CD14-positive monocyte (primary cell): ENCODE data around the gene PARVB. TPM values are rescaled to one million over a fixed set of nuclear protein-coding genes. Genes with fewer than 3 reads are reported as not detected.

Source experiments
- DNase-seq, 3 donors: peaks; one replicate each; pipeline ENCODE4 v3.0.0-alpha.2; 2011 to 2022
- H2AFZ ChIP-seq: 2 replicates; pipeline ENCODE4 v1.6.0; 2012; ENCODE audit warnings: mild to moderate bottlenecking, low read depth, low read length, inconsistent platforms; ENCODE audit not compliant: insufficient read depth, poor library complexity, severe bottlenecking
- H3K27ac ChIP-seq, 2 donors: 1 replicate in 1 of 2; 2 replicates in 1 of 2; pipeline ENCODE4 v1.5.1; 2012 to 2013; ENCODE audit warnings: low read length in 2 of 2, control low read depth in 1 of 2, inconsistent platforms in 1 of 2, low read depth in 1 of 2, mild to moderate bottlenecking in 1 of 2
- H3K27me3 ChIP-seq, 2 donors: one replicate each; pipeline versions ENCODE4 v1.6.0 to v1.6.1; 2011 to 2013; ENCODE audit warnings: low read length in 2 of 2; ENCODE audit not compliant: control insufficient read depth in 2 of 2, insufficient read depth in 2 of 2
- H3K36me3 ChIP-seq, 2 donors: replicated peaks in 1 of 2; 1 replicate in 1 of 2; 2 replicates in 1 of 2; pipeline versions ENCODE4 v1.5.1 to v1.6.1; 2012 to 2013; ENCODE audit warnings: low read length in 2 of 2, control low read depth in 1 of 2, inconsistent platforms in 1 of 2, mild to moderate bottlenecking in 1 of 2; ENCODE audit not compliant: insufficient read depth in 2 of 2, control insufficient read depth in 1 of 2
- H3K4me1 ChIP-seq, 2 donors: 1 replicate in 1 of 2; 2 replicates in 1 of 2; pipeline versions ENCODE4 v1.5.1 to v1.6.1; 2012 to 2013; ENCODE audit warnings: low read length in 2 of 2, control low read depth in 1 of 2, inconsistent platforms in 1 of 2, mild to moderate bottlenecking in 1 of 2, moderate library complexity in 1 of 2; ENCODE audit not compliant: insufficient read depth in 2 of 2, control insufficient read depth in 1 of 2
- H3K4me2 ChIP-seq: replicated peaks from 2 replicates; pipeline ENCODE3; 2012; ENCODE audit warnings: low read length, moderate library complexity, mild to moderate bottlenecking; ENCODE audit not compliant: poor library complexity, severe bottlenecking; ENCODE audit errors: extremely low read depth
- H3K4me3 ChIP-seq, 3 experiments: fragments of 200-600 bp in 1 of 3; sonication (generic) in 1 of 3; replicated peaks in 1 of 3; 1 replicate in 2 of 3; 2 replicates in 1 of 3; pipeline ENCODE4 v1.5.1; 2011 to 2013; ENCODE audit warnings: low read length in 3 of 3, mild to moderate bottlenecking in 3 of 3, control low read depth in 2 of 3, low read depth in 2 of 3, inconsistent platforms in 1 of 3, moderate library complexity in 1 of 3
- H3K79me2 ChIP-seq: 2 replicates; pipeline ENCODE4 v1.6.0; 2012; ENCODE audit warnings: mild to moderate bottlenecking, control low read depth, inconsistent platforms, low read length, moderate library complexity; ENCODE audit not compliant: insufficient read depth
- H3K9ac ChIP-seq: 2 replicates; pipeline ENCODE4 v1.6.0; 2017; ENCODE audit warnings: low read length, mild to moderate bottlenecking; ENCODE audit not compliant: insufficient read depth, poor library complexity, severe bottlenecking
- H3K9me3 ChIP-seq, 2 donors: replicated peaks in 1 of 2; 1 replicate in 1 of 2; 2 replicates in 1 of 2; pipeline versions ENCODE4 v1.5.1 to v1.6.1; 2012 to 2013; ENCODE audit warnings: low read length in 2 of 2, control low read depth in 1 of 2; ENCODE audit not compliant: control insufficient read depth in 1 of 2, insufficient read depth in 1 of 2
- H4K20me1 ChIP-seq: 2 replicates; pipeline ENCODE4 v1.6.0; 2012; ENCODE audit warnings: mild to moderate bottlenecking, low read length, control low read depth, moderate library complexity; ENCODE audit not compliant: insufficient read depth
- H3K27ac Mint-ChIP-seq, 7 donors: one replicate each; pipeline ENCODE4 v1.8.0; 2020; ENCODE audit warnings: mild to moderate bottlenecking in 7 of 7, mixed read lengths in 7 of 7, moderate library complexity in 6 of 7, inconsistent platforms in 2 of 7
- H3K27me3 Mint-ChIP-seq, 3 donors: one replicate each; pipeline ENCODE4 v1.8.0; 2021 to 2022; ENCODE audit warnings: low read depth in 3 of 3, mild to moderate bottlenecking in 3 of 3, mixed read lengths in 3 of 3, moderate library complexity in 3 of 3, inconsistent platforms in 1 of 3
- H3K36me3 Mint-ChIP-seq, 2 donors: one replicate each; pipeline ENCODE4 v1.8.0; 2020; ENCODE audit warnings: mixed read lengths in 2 of 2, inconsistent platforms in 1 of 2, mild to moderate bottlenecking in 1 of 2
- H3K4me1 Mint-ChIP-seq: one replicate; pipeline ENCODE4 v1.8.0; 2020; ENCODE audit warnings: mild to moderate bottlenecking, mixed read lengths
- H3K4me3 Mint-ChIP-seq, 2 donors: one replicate each; pipeline ENCODE4 v1.8.0; 2020; ENCODE audit warnings: mild to moderate bottlenecking in 2 of 2, mixed read lengths in 2 of 2, moderate library complexity in 1 of 2
- H3K9me3 Mint-ChIP-seq, 7 donors: one replicate each; pipeline ENCODE4 v1.8.0; 2020 to 2022; ENCODE audit warnings: mixed read lengths in 7 of 7, mild to moderate bottlenecking in 6 of 7, moderate library complexity in 6 of 7, inconsistent platforms in 2 of 7
- CTCF ChIP-seq: fragments of 200-600 bp; IDR thresholded peaks from one replicate; pipeline ENCODE4 v1.8.0; 2022; ENCODE audit warnings: antibody characterized with exemption, mild to moderate bottlenecking
- WGBS: methylation state at CpG from one replicate; pipeline ENCODE4 v1.1.5; 2013; ENCODE audit warnings: missing lambda C conversion rate; ENCODE audit not compliant: insufficient coverage; 5-methylcytosine and 5-hydroxymethylcytosine counted together
- intact Hi-C, 2 donors: fragments of 100-400 bp; cut with micrococcal nuclease; formaldehyde crosslinking; loops; one replicate each; pipeline versions ENCODE4 v1.15.0 to v1.15.1; 2023
- polyA plus RNA-seq, 3 donors: library from polyadenylated mRNA; depleted of rRNA in 1 of 3; unstranded in 2 of 3; stranded (reverse) in 1 of 3; fragments of 300-500 nt in 2 of 3; fragments of >200 nt in 1 of 3; fragmentation: Illumina TruSeq in 2 of 3; gene quantifications; 1 replicate in 2 of 3; 2 replicates in 1 of 3; pipeline ENCODE4 v1.2.3, GENCODE V29; 2012 to 2021

Gene PARVB
- polyA plus RNA-seq, 3 donors: 13.4 to 38.5 (median 17.9) TPM

- Histone ChIP-seq H3K27ac (no peak overlapping the region), H3K4me2 (no peak overlapping the region), H2AFZ (no peak overlapping the region), H3K4me3 (no peak overlapping the region), H3K9me3 (no peaks in the 10 kb centered on the region), H4K20me1 (no peaks in the 10 kb centered on the region), H3K4me1 (peaks cover 0 to 3% of the 10 kb centered on the region in 2 donors), H3K36me3 (peaks cover 36 to 59% of the 10 kb centered on the region in 2 donors), H3K9ac (no peak overlapping the region), H3K79me2 (no peaks in the 10 kb centered on the region), H3K27me3 (no peaks in the 10 kb centered on the region)
- intact Hi-C loops: no loop called here
- TF ChIP-seq CTCF: no peak
- 99% methylated on average over 12 of the region's 13 CpGs for WGBS
- Mint-ChIP-seq H3K27me3 (peaks cover 0 to 2% (median 0%) of the 10 kb centered on the region in 3 donors), H3K4me3 (no peak overlapping the region), H3K4me1 (peaks cover 11% of the 10 kb centered on the region), H3K9me3 (peaks cover 0 to 2% (median 0%) of the 10 kb centered on the region in 7 donors), H3K36me3 (peaks cover 47 to 72% of the 10 kb centered on the region in 2 donors), H3K27ac (peak overlapping the region in 1 of 7 donors; percentile 44)
- DNase-seq: no peak
Observed at GRCh38 chr22:44100411-44100810, 76.3 kb downstream of the PARVB start.

- H3K4me3 Mint-ChIP-seq: no peak overlapping the region
- Histone ChIP-seq H4K20me1 (no peaks in the 10 kb centered on the region), H2AFZ (no peak overlapping the region), H3K4me1 (peaks cover 0 to 3% of the 10 kb centered on the region in 2 donors), H3K9ac (no peak overlapping the region), H3K79me2 (no peaks in the 10 kb centered on the region), H3K4me2 (no peak overlapping the region), H3K27me3 (no peaks in the 10 kb centered on the region), H3K4me3 (no peak overlapping the region), H3K27ac (no peak overlapping the region), H3K9me3 (no peaks in the 10 kb centered on the region), H3K36me3 (peaks cover 27 to 53% of the 10 kb centered on the region in 2 donors)
- no peak for DNase-seq
- peaks cover 11% of the 10 kb centered on the region for H3K4me1 Mint-ChIP-seq
- peaks cover 0 to 2% (median 0%) of the 10 kb centered on the region in 7 donors for H3K9me3 Mint-ChIP-seq
- TF ChIP-seq CTCF: no peak
- H3K27me3 Mint-ChIP-seq: peaks cover 0 to 2% (median 0%) of the 10 kb centered on the region in 3 donors
- WGBS: 90% methylated on average over 2 of the region's 4 CpGs
- intact Hi-C loops: no loop called here
- H3K36me3 Mint-ChIP-seq: peaks cover 43 to 62% of the 10 kb centered on the region in 2 donors
- H3K27ac Mint-ChIP-seq: no peak overlapping the region
Observed at GRCh38 chr22:44102121-44102520, 78.0 kb downstream of the PARVB start.
